Measurements from ENCODE around the gene SDR39U1. TPM values are rescaled to one million over a fixed set of nuclear protein-coding genes. Genes with fewer than 3 reads are reported as not detected.
"Not testable (repeated sequence)": the region's sequence is repeated elsewhere in the genome, so short reads cannot be mapped to it uniquely, and the experiment has no call there.

Gene SDR39U1
- total RNA-seq, 1 experiment from 2014 or later, result 56.7 TPM

DNA sequence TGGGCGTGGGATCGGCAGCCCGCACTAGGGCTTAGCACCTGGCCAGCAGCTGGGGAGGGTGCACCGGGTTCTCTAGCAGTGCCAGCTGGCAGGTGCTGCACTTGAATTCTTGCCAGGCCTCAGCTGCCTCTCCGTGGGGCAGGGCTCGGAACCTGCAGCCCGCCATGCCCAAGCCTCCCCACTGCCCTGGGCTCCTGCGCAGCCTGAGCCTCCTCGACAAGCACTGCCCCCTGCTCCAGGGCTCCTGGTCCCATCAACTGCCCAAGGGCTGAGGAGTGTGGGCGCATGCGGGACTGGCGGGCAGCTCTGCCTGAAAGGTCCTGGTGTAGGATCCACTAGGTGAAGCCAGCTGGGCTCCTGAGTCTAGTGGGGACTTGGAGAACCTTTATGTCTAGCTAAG is 30.6 kb upstream of the SDR39U1 start:
- DNase-seq (ENCODE audit: low spot score) (no peak), ATAC-seq (no peak)
- CTCF ChIA-PET, result interaction anchor here (1.4 kb wide), 1 partner anchor 9 kb away, joined by 3 read pairs; no protein-coding TSS in a partner anchor
- peaks cover 8% of the 10 kb centered on the region; the same call in 1 of the 2 replicates for H3K27me3 Mint-ChIP-seq (ENCODE audit: low read depth)
- no peak overlapping the region for H3K27ac Mint-ChIP-seq
- POLR2A ChIA-PET, result no interaction called here
- H3K4me1 Mint-ChIP-seq, result no peaks in the 10 kb centered on the region
- H3K36me3 Mint-ChIP-seq, result no peaks in the 10 kb centered on the region
- TF ChIP-seq NR1H2 (CRISPR knock-in tag; IDR thresholded peaks at IDR 0.05), result no peak
- TF ChIP-seq, protein P1, sequence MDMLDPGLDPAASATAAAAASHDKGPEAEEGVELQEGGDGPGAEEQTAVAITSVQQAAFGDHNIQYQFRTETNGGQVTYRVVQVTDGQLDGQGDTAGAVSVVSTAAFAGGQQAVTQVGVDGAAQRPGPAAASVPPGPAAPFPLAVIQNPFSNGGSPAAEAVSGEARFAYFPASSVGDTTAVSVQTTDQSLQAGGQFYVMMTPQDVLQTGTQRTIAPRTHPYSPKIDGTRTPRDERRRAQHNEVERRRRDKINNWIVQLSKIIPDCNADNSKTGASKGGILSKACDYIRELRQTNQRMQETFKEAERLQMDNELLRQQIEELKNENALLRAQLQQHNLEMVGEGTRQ (CRISPR knock-in tag; IDR thresholded peaks at IDR 0.05), result no peak
- TF ChIP-seq, protein P2, sequence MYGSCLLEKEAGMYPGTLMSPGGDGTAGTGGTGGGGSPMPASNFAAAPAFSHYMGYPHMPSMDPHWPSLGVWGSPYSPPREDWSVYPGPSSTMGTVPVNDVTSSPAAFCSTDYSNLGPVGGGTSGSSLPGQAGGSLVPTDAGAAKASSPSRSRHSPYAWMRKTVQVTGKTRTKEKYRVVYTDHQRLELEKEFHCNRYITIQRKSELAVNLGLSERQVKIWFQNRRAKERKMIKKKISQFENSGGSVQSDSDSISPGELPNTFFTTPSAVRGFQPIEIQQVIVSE (CRISPR knock-in tag; IDR thresholded peaks at IDR 0.05; ENCODE audit: borderline replicate concordance), result no peak
- TF ChIP-seq PRRX2 (CRISPR knock-in tag; IDR thresholded peaks at IDR 0.05), result no peak
- H3K4me3 Mint-ChIP-seq, result no peak overlapping the region
- H3K9me3 Mint-ChIP-seq, result peaks cover 26% of the 10 kb centered on the region

DNA sequence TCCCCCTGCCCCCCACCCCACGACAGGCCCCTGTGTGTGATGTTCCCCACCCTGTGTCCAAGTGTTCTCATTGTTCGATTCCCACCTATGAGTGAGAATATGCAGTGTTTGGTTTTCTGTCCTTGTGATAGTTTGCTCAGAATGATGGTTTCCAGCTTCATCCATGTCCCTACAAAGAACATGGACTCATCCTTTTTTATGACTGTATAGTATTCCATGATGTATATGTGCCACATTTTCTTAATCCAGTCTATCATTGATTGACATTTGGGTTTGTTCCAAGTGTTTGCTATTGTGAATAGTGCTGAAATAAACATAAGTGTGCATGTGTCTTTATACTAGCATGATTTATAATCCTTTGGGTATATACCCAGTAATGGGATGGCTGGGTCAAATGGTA is 27.9 kb upstream of the SDR39U1 start:
- H3K4me3 Mint-ChIP-seq; H3K4me1 Mint-ChIP-seq; DNase-seq (ENCODE audit: low spot score); H3K36me3 Mint-ChIP-seq; H3K27ac Mint-ChIP-seq; H3K27me3 Mint-ChIP-seq (ENCODE audit: low read depth); CTCF ChIA-PET; ATAC-seq: not testable (repeated sequence)
- POLR2A ChIA-PET, result interaction anchor here (0.6 kb wide), 1 partner anchor 157 kb away, joined by 4 read pairs; no protein-coding TSS in a partner anchor
- H3K9me3 Mint-ChIP-seq, result peaks cover 22% of the 10 kb centered on the region

DNA sequence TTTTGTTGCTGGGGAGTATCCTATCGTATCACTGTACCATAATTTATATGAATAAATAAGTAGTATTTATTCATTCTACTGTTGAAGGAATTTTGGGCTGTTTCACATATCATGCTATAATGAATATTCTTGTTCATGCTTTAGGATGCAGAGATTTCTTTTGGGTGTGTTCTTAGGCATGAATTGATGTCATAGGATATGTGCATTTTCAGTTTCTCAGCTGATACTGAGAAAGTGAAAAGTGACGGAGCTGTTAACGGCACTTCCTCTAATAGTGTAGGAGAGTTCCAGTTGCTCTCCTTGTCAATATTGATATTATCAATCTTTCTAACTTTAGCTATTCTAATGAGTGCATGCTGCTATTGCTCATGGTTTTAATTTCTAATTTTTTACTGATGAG is 23.2 kb upstream of the SDR39U1 start:
- ChIA-PET CTCF (interaction anchor here (0.7 kb wide), 1 partner anchor 86 kb away, joined by 3 read pairs; no protein-coding TSS in a partner anchor), POLR2A (no interaction called here)
- ATAC-seq, result no peak
- Mint-ChIP-seq H3K27ac (no peak overlapping the region), H3K9me3 (peaks cover 10% of the 10 kb centered on the region), H3K4me1 (peaks cover 3% of the 10 kb centered on the region), H3K36me3 (no peaks in the 10 kb centered on the region), H3K27me3 (ENCODE audit: low read depth) (peaks cover 5% of the 10 kb centered on the region; the same call in 1 of the 2 replicates), H3K4me3 (no peak overlapping the region)
- TF ChIP-seq, protein P1 (CRISPR knock-in tag; IDR thresholded peaks at IDR 0.05), result no peak
- TF ChIP-seq, protein P3, sequence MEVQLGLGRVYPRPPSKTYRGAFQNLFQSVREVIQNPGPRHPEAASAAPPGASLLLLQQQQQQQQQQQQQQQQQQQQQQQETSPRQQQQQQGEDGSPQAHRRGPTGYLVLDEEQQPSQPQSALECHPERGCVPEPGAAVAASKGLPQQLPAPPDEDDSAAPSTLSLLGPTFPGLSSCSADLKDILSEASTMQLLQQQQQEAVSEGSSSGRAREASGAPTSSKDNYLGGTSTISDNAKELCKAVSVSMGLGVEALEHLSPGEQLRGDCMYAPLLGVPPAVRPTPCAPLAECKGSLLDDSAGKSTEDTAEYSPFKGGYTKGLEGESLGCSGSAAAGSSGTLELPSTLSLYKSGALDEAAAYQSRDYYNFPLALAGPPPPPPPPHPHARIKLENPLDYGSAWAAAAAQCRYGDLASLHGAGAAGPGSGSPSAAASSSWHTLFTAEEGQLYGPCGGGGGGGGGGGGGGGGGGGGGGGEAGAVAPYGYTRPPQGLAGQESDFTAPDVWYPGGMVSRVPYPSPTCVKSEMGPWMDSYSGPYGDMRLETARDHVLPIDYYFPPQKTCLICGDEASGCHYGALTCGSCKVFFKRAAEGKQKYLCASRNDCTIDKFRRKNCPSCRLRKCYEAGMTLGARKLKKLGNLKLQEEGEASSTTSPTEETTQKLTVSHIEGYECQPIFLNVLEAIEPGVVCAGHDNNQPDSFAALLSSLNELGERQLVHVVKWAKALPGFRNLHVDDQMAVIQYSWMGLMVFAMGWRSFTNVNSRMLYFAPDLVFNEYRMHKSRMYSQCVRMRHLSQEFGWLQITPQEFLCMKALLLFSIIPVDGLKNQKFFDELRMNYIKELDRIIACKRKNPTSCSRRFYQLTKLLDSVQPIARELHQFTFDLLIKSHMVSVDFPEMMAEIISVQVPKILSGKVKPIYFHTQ (CRISPR knock-in tag; IDR thresholded peaks at IDR 0.05), result no peak
- TF ChIP-seq ATF1 (CRISPR knock-in tag; IDR thresholded peaks at IDR 0.05) (no peak), NR2C2 (CRISPR knock-in tag; IDR thresholded peaks at IDR 0.05) (no peak), NR3C1 (CRISPR knock-in tag; conservative IDR thresholded peaks at IDR 0.05; ENCODE audit: low read depth) (no peak)
- TF ChIP-seq, protein P4, sequence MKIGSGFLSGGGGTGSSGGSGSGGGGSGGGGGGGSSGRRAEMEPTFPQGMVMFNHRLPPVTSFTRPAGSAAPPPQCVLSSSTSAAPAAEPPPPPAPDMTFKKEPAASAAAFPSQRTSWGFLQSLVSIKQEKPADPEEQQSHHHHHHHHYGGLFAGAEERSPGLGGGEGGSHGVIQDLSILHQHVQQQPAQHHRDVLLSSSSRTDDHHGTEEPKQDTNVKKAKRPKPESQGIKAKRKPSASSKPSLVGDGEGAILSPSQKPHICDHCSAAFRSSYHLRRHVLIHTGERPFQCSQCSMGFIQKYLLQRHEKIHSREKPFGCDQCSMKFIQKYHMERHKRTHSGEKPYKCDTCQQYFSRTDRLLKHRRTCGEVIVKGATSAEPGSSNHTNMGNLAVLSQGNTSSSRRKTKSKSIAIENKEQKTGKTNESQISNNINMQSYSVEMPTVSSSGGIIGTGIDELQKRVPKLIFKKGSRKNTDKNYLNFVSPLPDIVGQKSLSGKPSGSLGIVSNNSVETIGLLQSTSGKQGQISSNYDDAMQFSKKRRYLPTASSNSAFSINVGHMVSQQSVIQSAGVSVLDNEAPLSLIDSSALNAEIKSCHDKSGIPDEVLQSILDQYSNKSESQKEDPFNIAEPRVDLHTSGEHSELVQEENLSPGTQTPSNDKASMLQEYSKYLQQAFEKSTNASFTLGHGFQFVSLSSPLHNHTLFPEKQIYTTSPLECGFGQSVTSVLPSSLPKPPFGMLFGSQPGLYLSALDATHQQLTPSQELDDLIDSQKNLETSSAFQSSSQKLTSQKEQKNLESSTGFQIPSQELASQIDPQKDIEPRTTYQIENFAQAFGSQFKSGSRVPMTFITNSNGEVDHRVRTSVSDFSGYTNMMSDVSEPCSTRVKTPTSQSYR (CRISPR knock-in tag; IDR thresholded peaks at IDR 0.05), result no peak
- DNase-seq (ENCODE audit: low spot score), result no peak

DNA sequence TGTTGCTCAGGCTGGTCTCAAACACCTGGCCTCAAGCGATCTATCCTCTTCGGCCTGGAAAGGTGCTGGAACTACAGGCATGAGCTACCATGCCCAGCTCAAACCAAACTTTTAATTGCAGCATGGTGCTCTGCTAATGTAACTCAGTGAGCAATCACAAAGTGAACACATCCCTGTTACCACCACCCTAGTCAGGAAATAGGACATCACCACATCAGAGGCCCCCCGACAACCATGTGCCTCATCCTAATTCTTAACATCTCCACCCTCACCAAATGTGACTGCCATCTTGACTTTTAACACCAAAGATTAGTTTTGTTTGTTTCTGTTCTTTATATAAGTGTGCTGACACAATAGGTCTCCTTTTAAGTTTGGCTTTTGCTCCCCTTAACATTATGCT is 22.8 kb upstream of the SDR39U1 start:
- no peak overlapping the region for H3K27ac Mint-ChIP-seq
- no peak for ATAC-seq
- H3K9me3 Mint-ChIP-seq, result peaks cover 7% of the 10 kb centered on the region
- no peak overlapping the region for H3K4me3 Mint-ChIP-seq
- no peak for DNase-seq (ENCODE audit: low spot score)
- H3K36me3 Mint-ChIP-seq, result no peaks in the 10 kb centered on the region
- CTCF ChIA-PET, result interaction anchor here (0.7 kb wide), 2 partner anchors 87 to 375 kb away, joined by 3 read pairs; no protein-coding TSS in a partner anchor
- peaks cover under 1% of the 10 kb centered on the region; the same call in 1 of the 2 replicates for H3K27me3 Mint-ChIP-seq (ENCODE audit: low read depth)
- POLR2A ChIA-PET, result no interaction called here
- H3K4me1 Mint-ChIP-seq, result peaks cover 3% of the 10 kb centered on the region
- no peak for TF ChIP-seq FOXJ3 (CRISPR knock-in tag; IDR thresholded peaks at IDR 0.05; ENCODE audit: borderline replicate concordance)
- TF ChIP-seq, protein P5, sequence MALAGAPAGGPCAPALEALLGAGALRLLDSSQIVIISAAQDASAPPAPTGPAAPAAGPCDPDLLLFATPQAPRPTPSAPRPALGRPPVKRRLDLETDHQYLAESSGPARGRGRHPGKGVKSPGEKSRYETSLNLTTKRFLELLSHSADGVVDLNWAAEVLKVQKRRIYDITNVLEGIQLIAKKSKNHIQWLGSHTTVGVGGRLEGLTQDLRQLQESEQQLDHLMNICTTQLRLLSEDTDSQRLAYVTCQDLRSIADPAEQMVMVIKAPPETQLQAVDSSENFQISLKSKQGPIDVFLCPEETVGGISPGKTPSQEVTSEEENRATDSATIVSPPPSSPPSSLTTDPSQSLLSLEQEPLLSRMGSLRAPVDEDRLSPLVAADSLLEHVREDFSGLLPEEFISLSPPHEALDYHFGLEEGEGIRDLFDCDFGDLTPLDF (CRISPR knock-in tag; IDR thresholded peaks at IDR 0.05), result no peak
- TF ChIP-seq, protein P6, sequence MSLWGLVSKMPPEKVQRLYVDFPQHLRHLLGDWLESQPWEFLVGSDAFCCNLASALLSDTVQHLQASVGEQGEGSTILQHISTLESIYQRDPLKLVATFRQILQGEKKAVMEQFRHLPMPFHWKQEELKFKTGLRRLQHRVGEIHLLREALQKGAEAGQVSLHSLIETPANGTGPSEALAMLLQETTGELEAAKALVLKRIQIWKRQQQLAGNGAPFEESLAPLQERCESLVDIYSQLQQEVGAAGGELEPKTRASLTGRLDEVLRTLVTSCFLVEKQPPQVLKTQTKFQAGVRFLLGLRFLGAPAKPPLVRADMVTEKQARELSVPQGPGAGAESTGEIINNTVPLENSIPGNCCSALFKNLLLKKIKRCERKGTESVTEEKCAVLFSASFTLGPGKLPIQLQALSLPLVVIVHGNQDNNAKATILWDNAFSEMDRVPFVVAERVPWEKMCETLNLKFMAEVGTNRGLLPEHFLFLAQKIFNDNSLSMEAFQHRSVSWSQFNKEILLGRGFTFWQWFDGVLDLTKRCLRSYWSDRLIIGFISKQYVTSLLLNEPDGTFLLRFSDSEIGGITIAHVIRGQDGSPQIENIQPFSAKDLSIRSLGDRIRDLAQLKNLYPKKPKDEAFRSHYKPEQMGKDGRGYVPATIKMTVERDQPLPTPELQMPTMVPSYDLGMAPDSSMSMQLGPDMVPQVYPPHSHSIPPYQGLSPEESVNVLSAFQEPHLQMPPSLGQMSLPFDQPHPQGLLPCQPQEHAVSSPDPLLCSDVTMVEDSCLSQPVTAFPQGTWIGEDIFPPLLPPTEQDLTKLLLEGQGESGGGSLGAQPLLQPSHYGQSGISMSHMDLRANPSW (CRISPR knock-in tag; conservative IDR thresholded peaks at IDR 0.05; ENCODE audit: low read depth), result no peak

All from WTC11 (cell line).